ENCODE data around the gene FBXW10.
A peak's percentile ranks its signal among the peaks of the same experiment; 100 is the strongest.
"Not testable (repeated sequence)": the region's sequence is repeated elsewhere in the genome, so short reads cannot be mapped to it uniquely, and the experiment has no call there.

FBXW10 gene

GRCh38 chr17:18743699-18744421, at the start of gene FBXW10:
Gene FBXW10, plus strand, starts transcription at chr17:18744054. Its CDS starts 191 bp downstream, at chr17:18744245.
- DNase-seq (ENCODE audit: low spot score), result not testable (repeated sequence)

GRCh38 chr17:18695143-18695542, 48.7 kb upstream of the FBXW10 start:
- DNase-seq (ENCODE audit: low spot score), result not testable (repeated sequence)

GRCh38 chr17:18698473-18699103, 45.3 kb upstream of the FBXW10 start:
- peak; percentile 2 for DNase-seq (ENCODE audit: low spot score)

GRCh38 chr17:18705955-18706354, 37.9 kb upstream of the FBXW10 start:
- DNase-seq (ENCODE audit: low spot score), result not testable (repeated sequence)

GRCh38 chr17:18708215-18708614, 35.6 kb upstream of the FBXW10 start:
- not testable (repeated sequence) for DNase-seq (ENCODE audit: low spot score)

- not testable (repeated sequence) for DNase-seq (ENCODE audit: low spot score)
These were observed 31.4 kb upstream of the FBXW10 start for GRCh38 chr17:18712354-18712999.

GRCh38 chr17:18718643-18719427, 25.0 kb upstream of the FBXW10 start:
- DNase-seq (ENCODE audit: low spot score), result not testable (repeated sequence)

- not testable (repeated sequence) for DNase-seq (ENCODE audit: low spot score)
These were observed 24.3 kb upstream of the FBXW10 start for GRCh38 chr17:18719428-18720110.

- not testable (repeated sequence) for DNase-seq (ENCODE audit: low spot score)
These were observed 21.9 kb upstream of the FBXW10 start for GRCh38 chr17:18721775-18722547.

- not testable (repeated sequence) for DNase-seq (ENCODE audit: low spot score)
These were observed 21.2 kb upstream of the FBXW10 start for GRCh38 chr17:18722612-18723011.

GRCh38 chr17:18723509-18723908, 20.3 kb upstream of the FBXW10 start:
- not testable (repeated sequence) for DNase-seq (ENCODE audit: low spot score)

GRCh38 chr17:18732438-18732837, 11.4 kb upstream of the FBXW10 start:
- DNase-seq (ENCODE audit: low spot score), result not testable (repeated sequence)

- DNase-seq (ENCODE audit: low spot score), result not testable (repeated sequence)
These were observed 10.5 kb upstream of the FBXW10 start for GRCh38 chr17:18733350-18733749.

- not testable (repeated sequence) for DNase-seq (ENCODE audit: low spot score)
These were observed 4.0 kb upstream of the FBXW10 start for GRCh38 chr17:18739616-18740391.

GRCh38 chr17:18741228-18741627, 2.6 kb upstream of the FBXW10 start:
- DNase-seq (ENCODE audit: low spot score), result not testable (repeated sequence)

GRCh38 chr17:18744726-18745125, 872 bp downstream of the FBXW10 start:
- DNase-seq (ENCODE audit: low spot score), result not testable (repeated sequence)

- not testable (repeated sequence) for DNase-seq (ENCODE audit: low spot score)
These were observed 2.7 kb downstream of the FBXW10 start for GRCh38 chr17:18746551-18746950.

GRCh38 chr17:18747501-18747900, 3.6 kb downstream of the FBXW10 start:
- DNase-seq (ENCODE audit: low spot score), result not testable (repeated sequence)

- DNase-seq (ENCODE audit: low spot score), result not testable (repeated sequence)
These were observed 6.4 kb downstream of the FBXW10 start for GRCh38 chr17:18750242-18750641.

Measured in germinal center (tissue), 1 donor.